Esophagus squamous epithelium (tissue), 4 donors: ENCODE results near the gene MGMT.

Experiments
- POLR2A ChIP-seq, 4 donors: fragments of 450-650 bp; IDR thresholded peaks; one replicate each; pipeline ENCODE4 v1.6.1; 2017; ENCODE audit warnings: antibody characterized with exemption in 4 of 4, mild to moderate bottlenecking in 4 of 4, moderate library complexity in 3 of 4
- TF ChIP-seq, protein P1 (sequence below), 6 experiments: fragments of 450-650 bp in 4 of 6; fragments of 200-600 bp in 2 of 6; sonication (generic) in 2 of 6; IDR thresholded peaks; one replicate each; pipeline ENCODE4 v1.5.1; 2016 to 2019; ENCODE audit warnings: antibody characterized with exemption in 6 of 6, mild to moderate bottlenecking in 4 of 6, moderate library complexity in 4 of 6

DNA sequence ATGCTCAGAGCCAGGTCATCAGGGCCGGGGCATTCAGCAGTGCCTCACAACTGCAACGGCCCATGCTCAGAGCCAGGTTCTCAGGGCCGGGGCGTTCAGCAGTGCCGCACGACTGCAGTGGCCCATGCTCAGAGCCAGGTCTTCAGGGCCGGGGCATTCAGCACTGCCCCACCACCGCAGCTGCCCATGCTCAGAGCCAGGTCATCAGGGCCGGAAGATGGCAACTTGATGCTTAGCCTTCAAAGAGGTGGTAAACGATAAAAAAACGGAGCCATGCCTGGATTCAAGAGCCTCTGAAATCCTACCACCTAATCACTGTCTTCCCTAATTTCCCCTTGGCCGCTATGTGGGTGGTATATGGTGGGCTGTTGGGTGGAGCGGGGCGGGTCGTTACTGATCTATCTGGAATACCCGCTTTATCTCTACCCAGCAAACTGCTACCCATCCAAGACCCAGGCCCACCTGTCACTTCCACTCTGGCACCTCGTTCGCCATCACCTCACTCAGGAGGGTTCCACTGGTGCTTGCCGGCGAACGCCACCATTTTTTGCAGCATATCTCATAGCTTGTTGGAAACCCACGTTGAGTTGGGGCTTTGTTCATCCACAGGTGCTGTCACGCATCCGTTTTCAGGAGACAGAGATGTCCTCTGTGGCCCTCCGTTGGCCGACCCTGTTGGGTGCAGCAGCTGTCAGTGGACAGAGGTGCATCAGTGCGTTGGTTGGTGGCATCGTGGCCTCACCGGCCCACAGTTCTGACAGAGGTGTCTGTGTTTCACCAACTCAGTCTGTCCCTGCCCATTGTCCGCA lies 275.9 kb downstream of the MGMT start:
- TF ChIP-seq, protein P1, sequence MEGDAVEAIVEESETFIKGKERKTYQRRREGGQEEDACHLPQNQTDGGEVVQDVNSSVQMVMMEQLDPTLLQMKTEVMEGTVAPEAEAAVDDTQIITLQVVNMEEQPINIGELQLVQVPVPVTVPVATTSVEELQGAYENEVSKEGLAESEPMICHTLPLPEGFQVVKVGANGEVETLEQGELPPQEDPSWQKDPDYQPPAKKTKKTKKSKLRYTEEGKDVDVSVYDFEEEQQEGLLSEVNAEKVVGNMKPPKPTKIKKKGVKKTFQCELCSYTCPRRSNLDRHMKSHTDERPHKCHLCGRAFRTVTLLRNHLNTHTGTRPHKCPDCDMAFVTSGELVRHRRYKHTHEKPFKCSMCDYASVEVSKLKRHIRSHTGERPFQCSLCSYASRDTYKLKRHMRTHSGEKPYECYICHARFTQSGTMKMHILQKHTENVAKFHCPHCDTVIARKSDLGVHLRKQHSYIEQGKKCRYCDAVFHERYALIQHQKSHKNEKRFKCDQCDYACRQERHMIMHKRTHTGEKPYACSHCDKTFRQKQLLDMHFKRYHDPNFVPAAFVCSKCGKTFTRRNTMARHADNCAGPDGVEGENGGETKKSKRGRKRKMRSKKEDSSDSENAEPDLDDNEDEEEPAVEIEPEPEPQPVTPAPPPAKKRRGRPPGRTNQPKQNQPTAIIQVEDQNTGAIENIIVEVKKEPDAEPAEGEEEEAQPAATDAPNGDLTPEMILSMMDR (IDR thresholded peaks at IDR 0.05): no peak
- no peak for TF ChIP-seq POLR2A (IDR thresholded peaks at IDR 0.05)
